GM23338 (cell line): ENCODE data around the gene ASB14. TPM values are rescaled to one million over a fixed set of nuclear protein-coding genes. Genes with fewer than 3 reads are reported as not detected.

Experiments used
- ATAC-seq: fragments of 200-7000 bp; cut with Tn5 transposase; 3 replicates; pipeline ENCODE4 v1.9.1; 2020
- DNase-seq: peaks from one replicate; pipeline ENCODE4 v3.0.0-alpha.2; 2015; ENCODE audit warnings: low spot score
- H2AFZ ChIP-seq: fragments of 200-600 bp; sonication (generic); 2 replicates; pipeline ENCODE4 v1.8.0; 2016; ENCODE audit warnings: antibody characterized with exemption, mild to moderate bottlenecking, moderate library complexity
- H3F3A ChIP-seq: fragments of 200-600 bp; sonication (generic); replicated peaks from 2 replicates; pipeline ENCODE4 v1.8.0; 2017; ENCODE audit warnings: antibody characterized with exemption, mixed run types, low read depth
- H3K27ac ChIP-seq: fragments of 200-600 bp; sonication (generic); 2 replicates; pipeline ENCODE4 v1.6.1; 2016; ENCODE audit warnings: low read depth
- H3K27me3 ChIP-seq: fragments of 200-600 bp; sonication (generic); 2 replicates; pipeline ENCODE4 v1.8.0; 2016; ENCODE audit warnings: mild to moderate bottlenecking, mixed run types, moderate library complexity; ENCODE audit not compliant: insufficient read depth
- H3K36me3 ChIP-seq: fragments of 200-600 bp; sonication (generic); 2 replicates; pipeline ENCODE4 v1.8.0; 2016; ENCODE audit warnings: mild to moderate bottlenecking; ENCODE audit not compliant: insufficient read depth
- H3K4me1 ChIP-seq: fragments of 200-600 bp; sonication (generic); 2 replicates; pipeline ENCODE4 v1.8.0; 2016; ENCODE audit warnings: mild to moderate bottlenecking, moderate library complexity; ENCODE audit not compliant: insufficient read depth
- H3K4me2 ChIP-seq: fragments of 200-600 bp; sonication (generic); 2 replicates; pipeline ENCODE4 v1.7.1; 2017; ENCODE audit warnings: mixed run types
- H3K4me3 ChIP-seq: fragments of 200-600 bp; sonication (generic); 2 replicates; pipeline ENCODE4 v1.6.1; 2016; ENCODE audit warnings: mixed run types
- H3K79me2 ChIP-seq: fragments of 200-600 bp; sonication (generic); replicated peaks from 2 replicates; pipeline ENCODE4 v1.8.0; 2017; ENCODE audit warnings: mild to moderate bottlenecking; ENCODE audit not compliant: insufficient read depth
- H3K9me2 ChIP-seq: fragments of 200-600 bp; sonication (generic); 2 replicates; pipeline ENCODE4 v1.8.0; 2017; ENCODE audit not compliant: insufficient read depth
- H4K20me1 ChIP-seq: fragments of 200-600 bp; sonication (generic); replicated peaks from 2 replicates; pipeline ENCODE4 v1.8.0; 2017; ENCODE audit warnings: mild to moderate bottlenecking; ENCODE audit not compliant: insufficient read depth
- H3K27ac Mint-ChIP-seq: 2 replicates; pipeline ENCODE4 v1.8.0; 2020; ENCODE audit warnings: inconsistent platforms, mild to moderate bottlenecking, moderate library complexity, mixed read lengths
- H3K27me3 Mint-ChIP-seq: 3 replicates; pipeline ENCODE4 v1.8.0; 2022; ENCODE audit warnings: low read depth, mild to moderate bottlenecking, moderate library complexity, mixed read lengths, inconsistent platforms; ENCODE audit not compliant: insufficient read depth, poor library complexity
- H3K36me3 Mint-ChIP-seq: 3 replicates; pipeline ENCODE4 v1.8.0; 2021; ENCODE audit warnings: low read depth, mild to moderate bottlenecking, inconsistent platforms, moderate library complexity, mixed read lengths
- H3K4me1 Mint-ChIP-seq: 3 replicates; pipeline ENCODE4 v1.8.0; 2020; ENCODE audit warnings: mild to moderate bottlenecking, inconsistent platforms, mixed read lengths
- H3K4me3 Mint-ChIP-seq: 3 replicates; pipeline ENCODE4 v1.8.0; 2021; ENCODE audit warnings: moderate library complexity, mild to moderate bottlenecking, inconsistent platforms, mixed read lengths
- H3K9me3 Mint-ChIP-seq: 3 replicates; pipeline ENCODE4 v1.8.0; 2020; ENCODE audit warnings: moderate library complexity, mild to moderate bottlenecking, inconsistent platforms, mixed read lengths
- CREB1 ChIP-seq: fragments of 250-450 bp; sonication (Bioruptor Pico); IDR thresholded peaks from 2 replicates; pipeline ENCODE4 v1.5.0; 2020; ENCODE audit warnings: low read depth, mild to moderate bottlenecking, moderate library complexity
- CTCF ChIP-seq, 2 experiments: fragments of 200-600 bp in 1 of 2; sonication (generic) in 1 of 2; conservative IDR thresholded peaks; 2 replicates each; pipeline versions ENCODE4 v1.5.1 to v1.6.1; 2016 to 2017; ENCODE audit warnings: antibody characterized with exemption in 2 of 2, low read depth in 2 of 2, mild to moderate bottlenecking in 2 of 2, moderate library complexity in 1 of 2
- ETS1 ChIP-seq: IDR thresholded peaks from 2 replicates; pipeline ENCODE4 v1.6.1; 2016; ENCODE audit warnings: antibody characterized with exemption
- EZH2 ChIP-seq: fragments of 200-600 bp; sonication (generic); IDR thresholded peaks from one replicate; pipeline ENCODE4 v1.8.0; 2017; ENCODE audit warnings: antibody characterized with exemption, mild to moderate bottlenecking, low read depth; ENCODE audit not compliant: unreplicated experiment
- EZH2phosphoT487 ChIP-seq: fragments of 200-600 bp; sonication (generic); IDR thresholded peaks from one replicate; pipeline ENCODE4 v1.8.1; 2018; ENCODE audit warnings: antibody characterized with exemption; ENCODE audit not compliant: unreplicated experiment
- JUNB ChIP-seq: IDR thresholded peaks from one replicate; pipeline ENCODE4 v1.6.1; 2016; ENCODE audit warnings: antibody characterized with exemption; ENCODE audit not compliant: unreplicated experiment
- NANOG ChIP-seq: IDR thresholded peaks from 2 replicates; pipeline ENCODE4 v1.6.1; 2016; ENCODE audit warnings: antibody characterized with exemption, borderline replicate concordance
- POLR2AphosphoS5 ChIP-seq: IDR thresholded peaks from 2 replicates; pipeline ENCODE4 v1.6.1; 2016; ENCODE audit warnings: antibody characterized with exemption, low read depth
- REST ChIP-seq: IDR thresholded peaks from one replicate; pipeline ENCODE4 v1.6.1; 2018; ENCODE audit warnings: antibody characterized with exemption; ENCODE audit not compliant: unreplicated experiment
- STAT1 ChIP-seq: IDR thresholded peaks from one replicate; pipeline ENCODE4 v1.6.1; 2016; ENCODE audit warnings: antibody characterized with exemption; ENCODE audit not compliant: unreplicated experiment
- ZNF114 ChIP-seq: fragments of 250-450 bp; sonication (Bioruptor Pico); IDR thresholded peaks from 2 replicates; pipeline ENCODE4 v1.5.0; 2020; ENCODE audit warnings: mild to moderate bottlenecking, moderate library complexity
- ZNF331 ChIP-seq: fragments of 250-450 bp; sonication (Bioruptor Pico); IDR thresholded peaks from 2 replicates; pipeline ENCODE4 v1.5.0; 2020; ENCODE audit warnings: low read depth, mild to moderate bottlenecking, moderate library complexity
- ZNF462 ChIP-seq: fragments of 250-450 bp; sonication (Bioruptor Pico); IDR thresholded peaks from 2 replicates; pipeline ENCODE4 v1.5.0; 2020; ENCODE audit warnings: mild to moderate bottlenecking, moderate library complexity
- polyA plus RNA-seq: library from polyadenylated mRNA; unstranded; fragments of >200 nt; fragmentation: Nextera tagmentation; extraction: Ambion mirVana; gene quantifications from 2 replicates; pipeline ENCODE4 v1.2.1, GENCODE V29; 2016
- total RNA-seq: library from RNA; depleted of rRNA; stranded (reverse); fragments of >200 nt; shearing (Covaris generic); gene quantifications from 2 replicates; pipeline ENCODE4 v1.2.3, GENCODE V29; 2014

Gene ASB14
- total and polyA plus RNA-seq, 2 experiments from 2014 or later: 0.87 TPM; not detected in 1

- Mint-ChIP-seq H3K36me3 (peaks cover 17% of the 10 kb centered on the region; the same call in 2 of the 3 replicates), H3K9me3 (peaks cover 14% of the 10 kb centered on the region), H3K27ac (no peak overlapping the region)
These were observed 14.2 kb downstream of the ASB14 start for GRCh38 chr3:57278237-57278636.

More at GRCh38 chr3:57278237-57278636, 14.2 kb downstream of the ASB14 start:
- H3K4me1 Mint-ChIP-seq: no peaks in the 10 kb centered on the region
- Histone ChIP-seq H3K9me2 (no peaks in the 10 kb centered on the region), H3K79me2 (no peaks in the 10 kb centered on the region), H2AFZ (no peak overlapping the region), H3K4me2 (no peak overlapping the region), H4K20me1 (no peaks in the 10 kb centered on the region), H3K27me3 (no peaks in the 10 kb centered on the region), H3K36me3 (no peaks in the 10 kb centered on the region; the same call in 1 of the 2 replicates), H3K27ac (no peak overlapping the region), H3K4me1 (no peaks in the 10 kb centered on the region), H3K4me3 (no peak overlapping the region), H3F3A (no peaks in the 10 kb centered on the region)
- ATAC-seq (no peak), DNase-seq (no peak)
- TF ChIP-seq NANOG (no peak), ZNF331 (CRISPR knock-in tag) (no peak), CREB1 (CRISPR knock-in tag) (no peak), ZNF462 (CRISPR knock-in tag) (no peak), REST (no peak), JUNB (no peak), ETS1 (no peak), ZNF114 (CRISPR knock-in tag) (no peak), CTCF (conservative IDR thresholded peaks at IDR 0.05; ENCODE audit: low read depth in 2 of 2) (no peak), EZH2 (no peak), POLR2AphosphoS5 (no peak), EZH2phosphoT487 (no peak), STAT1 (no peak)
- no peaks in the 10 kb centered on the region for H3K27me3 Mint-ChIP-seq
- no peak overlapping the region for H3K4me3 Mint-ChIP-seq
